Measurements from ENCODE around the gene RFFL.

Gene RFFL

GRCh38 chr17:34996422-34997285 lies 66.9 kb downstream of the RFFL start:
- TF ChIP-seq CTCF (IDR thresholded peaks at IDR 0.05), result no peak

- no peak for TF ChIP-seq CTCF (IDR thresholded peaks at IDR 0.05)
These were observed 70.5 kb downstream of the RFFL start for GRCh38 chr17:34993031-34993430.

- TF ChIP-seq CTCF (IDR thresholded peaks at IDR 0.05), result no peak
These were observed 71.9 kb downstream of the RFFL start for GRCh38 chr17:34991606-34992005.

GRCh38 chr17:34990921-34991365 lies 72.6 kb downstream of the RFFL start:
- TF ChIP-seq CTCF (IDR thresholded peaks at IDR 0.05), result no peak

- TF ChIP-seq CTCF (IDR thresholded peaks at IDR 0.05), result no peak
These were observed 74.0 kb downstream of the RFFL start for GRCh38 chr17:34989473-34989872.

- no peak for TF ChIP-seq CTCF (IDR thresholded peaks at IDR 0.05)
These were observed 74.9 kb downstream of the RFFL start for GRCh38 chr17:34988644-34989043.

- no peak for TF ChIP-seq CTCF (IDR thresholded peaks at IDR 0.05)
These were observed 76.3 kb downstream of the RFFL start for GRCh38 chr17:34987232-34987631.
